ENCODE data around the gene PBX3. TPM values are rescaled to one million over a fixed set of nuclear protein-coding genes. Genes with fewer than 3 reads are reported as not detected.

Gene PBX3
- total and polyA plus RNA-seq, 10 of the 15 experiments (the other 5 are each of a cell fraction or from before 2014, with no cell fraction given) = 6.7 to 146 (median 22.2) TPM

DNA sequence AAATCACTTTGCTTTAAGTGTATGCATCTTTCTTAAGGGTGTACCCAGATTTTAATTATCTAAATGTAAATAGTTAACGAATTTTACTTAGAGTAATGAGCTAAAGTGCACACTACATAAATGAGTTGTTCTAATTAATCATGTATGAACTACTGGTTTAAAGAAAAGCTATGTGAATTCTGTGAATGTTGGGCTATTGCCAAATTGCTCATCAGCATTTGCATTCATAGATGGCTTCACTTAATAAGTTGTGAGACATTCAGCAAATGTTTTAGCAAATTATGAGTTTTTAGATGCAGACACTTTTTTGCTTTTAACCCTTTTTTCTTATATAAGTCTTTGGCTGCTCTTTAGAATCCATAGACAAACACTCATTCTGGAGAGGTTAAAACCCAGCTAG, 175.7 kb downstream of the PBX3 start (continued):
- no peak for TF ChIP-seq NFYA (IDR thresholded peaks at IDR 0.05; ENCODE audit: borderline replicate concordance, low read depth, low read length)
- TF ChIP-seq, protein P1, sequence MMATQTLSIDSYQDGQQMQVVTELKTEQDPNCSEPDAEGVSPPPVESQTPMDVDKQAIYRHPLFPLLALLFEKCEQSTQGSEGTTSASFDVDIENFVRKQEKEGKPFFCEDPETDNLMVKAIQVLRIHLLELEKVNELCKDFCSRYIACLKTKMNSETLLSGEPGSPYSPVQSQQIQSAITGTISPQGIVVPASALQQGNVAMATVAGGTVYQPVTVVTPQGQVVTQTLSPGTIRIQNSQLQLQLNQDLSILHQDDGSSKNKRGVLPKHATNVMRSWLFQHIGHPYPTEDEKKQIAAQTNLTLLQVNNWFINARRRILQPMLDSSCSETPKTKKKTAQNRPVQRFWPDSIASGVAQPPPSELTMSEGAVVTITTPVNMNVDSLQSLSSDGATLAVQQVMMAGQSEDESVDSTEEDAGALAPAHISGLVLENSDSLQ (IDR thresholded peaks at IDR 0.05) = no peak
- no peak for TF ChIP-seq ZNF24 (IDR thresholded peaks at IDR 0.05)

DNA sequence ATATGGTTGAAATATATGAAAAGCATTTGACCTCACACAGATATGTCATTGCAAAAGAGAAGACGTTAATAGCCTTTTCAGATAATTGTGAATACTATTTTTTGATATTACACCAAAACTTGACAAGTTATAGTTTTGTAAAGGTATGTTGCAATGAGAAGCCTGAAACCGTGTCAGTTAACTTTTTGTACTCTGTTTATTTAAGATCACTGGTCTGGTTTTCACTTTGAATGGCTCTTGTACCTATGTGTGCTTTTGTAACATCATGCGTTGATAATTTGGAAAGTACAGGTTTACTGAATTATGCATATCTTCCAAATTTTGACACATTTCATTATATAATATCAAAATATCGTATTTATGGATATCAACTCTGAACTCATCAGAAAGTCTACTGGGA, 177.2 kb downstream of the PBX3 start:
- RAD21 ChIA-PET (ENCODE audit: unreplicated experiment) = no interaction called here
- POLR2A ChIA-PET = no interaction called here
- SMC1A ChIA-PET (ENCODE audit: uncharacterized antibody, unreplicated experiment) = interaction anchor here (1.5 kb wide), 1 partner anchor 10 kb away, joined by 3 read pairs; no protein-coding TSS in a partner anchor
- H4K20me1 ChIP-seq (ENCODE audit: control insufficient read depth, insufficient read depth) = no peaks in the 10 kb centered on the region
- no peak for FAIRE-seq
- in situ Hi-C loops (cut with MboI) = no loop called here
- H3K79me2 ChIP-seq (ENCODE audit: control insufficient read depth, insufficient read depth, low read length) = no peaks in the 10 kb centered on the region; the same call in 1 of the 2 replicates
- H2AFZ ChIP-seq (ENCODE audit: control insufficient read depth, low read depth, low read length) = no peak overlapping the region
- H3K4me1 ChIP-seq (ENCODE audit: control insufficient read depth, insufficient read depth, low read length) = no peaks in the 10 kb centered on the region
- no peak for DNase-seq (ENCODE audit: low read depth, low spot score)
- no peak overlapping the region for H3K27ac ChIP-seq (ENCODE audit: control insufficient read depth, insufficient read depth)
- no peaks in the 10 kb centered on the region; a peak in 1 of 4 replicates for H3K36me3 ChIP-seq (ENCODE audit: control insufficient read depth in 2 of 2, insufficient read depth in 2 of 2, low read length in 1 of 2)
- no peak overlapping the region for H3K4me2 ChIP-seq (ENCODE audit: control insufficient read depth, insufficient read depth)
- CTCF ChIA-PET = interaction anchor here (1.1 kb wide), 1 partner anchor 366 kb away, joined by 3 read pairs; no protein-coding TSS in a partner anchor
- ATAC-seq = no peak
- WGBS (ENCODE audit: insufficient coverage, insufficient replicate concordance, low lambda C conversion rate, missing lambda C conversion rate) = 87% methylated on average over 4 of the region's 4 CpGs
- H3K9ac ChIP-seq (ENCODE audit: control insufficient read depth, insufficient read depth, low read length) = no peak overlapping the region
- no TSS peak for BruUV-seq (replicated peaks)
- H3K4me3 ChIP-seq = no peak overlapping the region
- H3K9me3 ChIP-seq (replicated peaks; ENCODE audit: control insufficient read depth, insufficient read depth, low read length) = no peaks in the 10 kb centered on the region
- intact Hi-C loops (cut with micrococcal nuclease; ENCODE audit: unreplicated experiment) = no loop called here
- TF ChIP-seq RELA (IDR thresholded peaks at IDR 0.05; ENCODE audit: borderline replicate concordance, partially characterized antibody) (no peak), RB1 (IDR thresholded peaks at IDR 0.05; ENCODE audit: borderline replicate concordance) (no peak), CBX3 (IDR thresholded peaks at IDR 0.05; ENCODE audit: borderline replicate concordance, low read depth) (no peak)
- TF ChIP-seq, protein P2, sequence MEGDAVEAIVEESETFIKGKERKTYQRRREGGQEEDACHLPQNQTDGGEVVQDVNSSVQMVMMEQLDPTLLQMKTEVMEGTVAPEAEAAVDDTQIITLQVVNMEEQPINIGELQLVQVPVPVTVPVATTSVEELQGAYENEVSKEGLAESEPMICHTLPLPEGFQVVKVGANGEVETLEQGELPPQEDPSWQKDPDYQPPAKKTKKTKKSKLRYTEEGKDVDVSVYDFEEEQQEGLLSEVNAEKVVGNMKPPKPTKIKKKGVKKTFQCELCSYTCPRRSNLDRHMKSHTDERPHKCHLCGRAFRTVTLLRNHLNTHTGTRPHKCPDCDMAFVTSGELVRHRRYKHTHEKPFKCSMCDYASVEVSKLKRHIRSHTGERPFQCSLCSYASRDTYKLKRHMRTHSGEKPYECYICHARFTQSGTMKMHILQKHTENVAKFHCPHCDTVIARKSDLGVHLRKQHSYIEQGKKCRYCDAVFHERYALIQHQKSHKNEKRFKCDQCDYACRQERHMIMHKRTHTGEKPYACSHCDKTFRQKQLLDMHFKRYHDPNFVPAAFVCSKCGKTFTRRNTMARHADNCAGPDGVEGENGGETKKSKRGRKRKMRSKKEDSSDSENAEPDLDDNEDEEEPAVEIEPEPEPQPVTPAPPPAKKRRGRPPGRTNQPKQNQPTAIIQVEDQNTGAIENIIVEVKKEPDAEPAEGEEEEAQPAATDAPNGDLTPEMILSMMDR (IDR thresholded peaks at IDR 0.05 in 2 of 3, conservative IDR thresholded peaks at IDR 0.05 in 1 of 3; ENCODE audit: control insufficient read depth in 2 of 3, extremely low read depth in 1 of 3, insufficient read depth in 1 of 3, low read depth in 3 of 3, low read length in 3 of 3) = no peak
- TF ChIP-seq, protein P3, sequence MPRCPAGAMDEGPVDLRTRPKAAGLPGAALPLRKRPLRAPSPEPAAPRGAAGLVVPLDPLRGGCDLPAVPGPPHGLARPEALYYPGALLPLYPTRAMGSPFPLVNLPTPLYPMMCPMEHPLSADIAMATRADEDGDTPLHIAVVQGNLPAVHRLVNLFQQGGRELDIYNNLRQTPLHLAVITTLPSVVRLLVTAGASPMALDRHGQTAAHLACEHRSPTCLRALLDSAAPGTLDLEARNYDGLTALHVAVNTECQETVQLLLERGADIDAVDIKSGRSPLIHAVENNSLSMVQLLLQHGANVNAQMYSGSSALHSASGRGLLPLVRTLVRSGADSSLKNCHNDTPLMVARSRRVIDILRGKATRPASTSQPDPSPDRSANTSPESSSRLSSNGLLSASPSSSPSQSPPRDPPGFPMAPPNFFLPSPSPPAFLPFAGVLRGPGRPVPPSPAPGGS (IDR thresholded peaks at IDR 0.05; ENCODE audit: borderline replicate concordance, insufficient read depth, low read depth, low read length, poor library complexity, severe bottlenecking) = no peak
- TF ChIP-seq, protein P4, sequence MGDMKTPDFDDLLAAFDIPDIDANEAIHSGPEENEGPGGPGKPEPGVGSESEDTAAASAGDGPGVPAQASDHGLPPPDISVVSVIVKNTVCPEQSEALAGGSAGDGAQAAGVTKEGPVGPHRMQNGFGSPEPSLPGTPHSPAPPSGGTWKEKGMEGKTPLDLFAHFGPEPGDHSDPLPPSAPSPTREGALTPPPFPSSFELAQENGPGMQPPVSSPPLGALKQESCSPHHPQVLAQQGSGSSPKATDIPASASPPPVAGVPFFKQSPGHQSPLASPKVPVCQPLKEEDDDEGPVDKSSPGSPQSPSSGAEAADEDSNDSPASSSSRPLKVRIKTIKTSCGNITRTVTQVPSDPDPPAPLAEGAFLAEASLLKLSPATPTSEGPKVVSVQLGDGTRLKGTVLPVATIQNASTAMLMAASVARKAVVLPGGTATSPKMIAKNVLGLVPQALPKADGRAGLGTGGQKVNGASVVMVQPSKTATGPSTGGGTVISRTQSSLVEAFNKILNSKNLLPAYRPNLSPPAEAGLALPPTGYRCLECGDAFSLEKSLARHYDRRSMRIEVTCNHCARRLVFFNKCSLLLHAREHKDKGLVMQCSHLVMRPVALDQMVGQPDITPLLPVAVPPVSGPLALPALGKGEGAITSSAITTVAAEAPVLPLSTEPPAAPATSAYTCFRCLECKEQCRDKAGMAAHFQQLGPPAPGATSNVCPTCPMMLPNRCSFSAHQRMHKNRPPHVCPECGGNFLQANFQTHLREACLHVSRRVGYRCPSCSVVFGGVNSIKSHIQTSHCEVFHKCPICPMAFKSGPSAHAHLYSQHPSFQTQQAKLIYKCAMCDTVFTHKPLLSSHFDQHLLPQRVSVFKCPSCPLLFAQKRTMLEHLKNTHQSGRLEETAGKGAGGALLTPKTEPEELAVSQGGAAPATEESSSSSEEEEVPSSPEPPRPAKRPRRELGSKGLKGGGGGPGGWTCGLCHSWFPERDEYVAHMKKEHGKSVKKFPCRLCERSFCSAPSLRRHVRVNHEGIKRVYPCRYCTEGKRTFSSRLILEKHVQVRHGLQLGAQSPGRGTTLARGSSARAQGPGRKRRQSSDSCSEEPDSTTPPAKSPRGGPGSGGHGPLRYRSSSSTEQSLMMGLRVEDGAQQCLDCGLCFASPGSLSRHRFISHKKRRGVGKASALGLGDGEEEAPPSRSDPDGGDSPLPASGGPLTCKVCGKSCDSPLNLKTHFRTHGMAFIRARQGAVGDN (IDR thresholded peaks at IDR 0.05) = no peak
- H3K27me3 ChIP-seq (replicated peaks in 1 of 2; ENCODE audit: control insufficient read depth in 2 of 2, insufficient read depth in 2 of 2, low read length in 1 of 2) = no peaks in the 10 kb centered on the region
